Stimulated activated CD4-positive, alpha-beta T cell treated with anti-CD3 and anti-CD28 coated beads, Interleukin-1b, Interleukin-23, amount 100 ng/mL, for 48 hours (primary cell): ENCODE measurements around the gene FBXW7.

Experiments
- DNase-seq: peaks from one replicate; pipeline ENCODE4 v3.0.0-alpha.2; 2020

The FBXW7 gene

GRCh38 chr4:152363904-152364303 is 172.0 kb downstream of the FBXW7 start:
- DNase-seq = no peak

- DNase-seq = no peak
Measured at GRCh38 chr4:152363086-152363485, 172.8 kb downstream of the FBXW7 start.

- DNase-seq = no peak
Measured at GRCh38 chr4:152360045-152360410, 175.9 kb downstream of the FBXW7 start.

GRCh38 chr4:152359208-152360044 is 176.5 kb downstream of the FBXW7 start:
- DNase-seq = no peak

- DNase-seq = peak; percentile 4
Measured at GRCh38 chr4:152357206-152357605, 178.7 kb downstream of the FBXW7 start.

- DNase-seq = no peak
Measured at GRCh38 chr4:152356428-152357034, 179.4 kb downstream of the FBXW7 start.

- no peak for DNase-seq
Measured at GRCh38 chr4:152352622-152353116, 183.2 kb downstream of the FBXW7 start.

- no peak for DNase-seq
Measured at GRCh38 chr4:152352215-152352614, 183.7 kb downstream of the FBXW7 start.

- DNase-seq = no peak
Measured at GRCh38 chr4:152351080-152351479, 184.8 kb downstream of the FBXW7 start.

GRCh38 chr4:152348670-152349069 is 187.2 kb downstream of the FBXW7 start:
- DNase-seq = no peak

- DNase-seq = no peak
Measured at GRCh38 chr4:152346979-152347378, 188.9 kb downstream of the FBXW7 start.

GRCh38 chr4:152346526-152346925 is 189.4 kb downstream of the FBXW7 start:
- no peak for DNase-seq

GRCh38 chr4:152344001-152344400 is 191.9 kb downstream of the FBXW7 start:
- no peak for DNase-seq

- DNase-seq = no peak
Measured at GRCh38 chr4:152342293-152342692, 193.6 kb downstream of the FBXW7 start.

- DNase-seq = no peak
Measured at GRCh38 chr4:152340818-152341217, 195.1 kb downstream of the FBXW7 start.

- DNase-seq = no peak
Measured at GRCh38 chr4:152339576-152339975, 196.3 kb downstream of the FBXW7 start.

GRCh38 chr4:152334931-152335330 is 201.0 kb downstream of the FBXW7 start:
- no peak for DNase-seq

GRCh38 chr4:152331042-152331441 is 204.8 kb downstream of the FBXW7 start:
- no peak for DNase-seq

GRCh38 chr4:152328582-152328981 is 207.3 kb downstream of the FBXW7 start:
- DNase-seq = no peak

GRCh38 chr4:152327606-152328453 is 208.1 kb downstream of the FBXW7 start:
- DNase-seq = no peak

- DNase-seq = no peak
Measured at GRCh38 chr4:152325831-152326230, 210.1 kb downstream of the FBXW7 start.

- no peak for DNase-seq
Measured at GRCh38 chr4:152323221-152323620, 212.7 kb downstream of the FBXW7 start.

- no peak for DNase-seq
Measured at GRCh38 chr4:152322656-152323055, 213.2 kb downstream of the FBXW7 start.
